HepG2 (cell line): ENCODE results near the gene RNU2-63P. TPM values are rescaled to one million over a fixed set of nuclear protein-coding genes. Genes with fewer than 3 reads are reported as not detected.

Experiments used
- CAMTA2 ChIP-seq: sonication (generic); formaldehyde crosslinking; IDR thresholded peaks from 2 replicates; pipeline ENCODE4 v1.4.0; 2020; ENCODE audit warnings: mild to moderate bottlenecking, missing genetic modification reagents, borderline replicate concordance
- FOXA1 ChIP-seq, 2 experiments: fragments of 450-650 bp in 1 of 2; sonication (generic) in 1 of 2; formaldehyde crosslinking in 1 of 2; IDR thresholded peaks; 2 replicates each; pipeline versions ENCODE4 v1.4.0 to v1.6.1; 2016 to 2020; ENCODE audit warnings: missing genetic modification reagents in 1 of 2
- GFI1 ChIP-seq: sonication (generic); formaldehyde crosslinking; IDR thresholded peaks from 2 replicates; pipeline ENCODE4 v1.5.0; 2020; ENCODE audit warnings: missing genetic modification reagents, mild to moderate bottlenecking, borderline replicate concordance
- HMGXB3 ChIP-seq: sonication (generic); formaldehyde crosslinking; IDR thresholded peaks from 2 replicates; pipeline ENCODE4 v1.4.0; 2020; ENCODE audit warnings: missing genetic modification reagents, borderline replicate concordance
- KMT2A ChIP-seq: sonication (generic); formaldehyde crosslinking; IDR thresholded peaks from 2 replicates; pipeline ENCODE4 v1.4.0; 2020; ENCODE audit warnings: missing genetic modification reagents
- MIXL1 ChIP-seq: IDR thresholded peaks from 2 replicates; pipeline ENCODE4 v1.6.1; 2016
- NCOA1 ChIP-seq: sonication (generic); formaldehyde crosslinking; IDR thresholded peaks from 2 replicates; pipeline ENCODE4 v1.9.0; 2021; ENCODE audit warnings: missing genetic modification reagents
- NR2F6 ChIP-seq, 2 experiments: IDR thresholded peaks; 2 replicates each; pipeline ENCODE4 v1.6.1; 2016; ENCODE audit warnings: antibody characterized with exemption in 1 of 2, mild to moderate bottlenecking in 1 of 2
- SAFB2 ChIP-seq: sonication (generic); formaldehyde crosslinking; IDR thresholded peaks from 2 replicates; pipeline ENCODE4 v1.5.1; 2020; ENCODE audit warnings: missing genetic modification reagents, low read depth, mild to moderate bottlenecking, borderline replicate concordance
- TBL1XR1 ChIP-seq: fragments of 150-350 bp; IDR thresholded peaks from 2 replicates; pipeline ENCODE4 v1.6.1; 2014; ENCODE audit warnings: borderline replicate concordance, low read length; ENCODE audit not compliant: partially characterized antibody
- TFDP1 ChIP-seq: IDR thresholded peaks from 2 replicates; pipeline ENCODE4 v1.6.1; 2016; ENCODE audit warnings: missing compliant biosample characterization, missing genetic modification reagents, borderline replicate concordance
- ZBTB7B ChIP-seq: sonication (generic); formaldehyde crosslinking; IDR thresholded peaks from 2 replicates; pipeline ENCODE4 v1.4.0; 2020; ENCODE audit warnings: missing genetic modification reagents
- ZKSCAN8 ChIP-seq: IDR thresholded peaks from 2 replicates; pipeline ENCODE4 v1.6.1; 2016; ENCODE audit warnings: borderline replicate concordance, missing genetic modification reagents, missing compliant biosample characterization
- ZNF24 ChIP-seq: fragments of 450-650 bp; IDR thresholded peaks from 2 replicates; pipeline ENCODE4 v1.6.1; 2017; ENCODE audit warnings: antibody characterized with exemption, mild to moderate bottlenecking
- ZNF552 ChIP-seq: sonication (generic); formaldehyde crosslinking; IDR thresholded peaks from 2 replicates; pipeline ENCODE4 v1.9.0; 2022; ENCODE audit warnings: missing genetic modification reagents, mild to moderate bottlenecking, borderline replicate concordance
- ZNF619 ChIP-seq: sonication (generic); formaldehyde crosslinking; IDR thresholded peaks from 2 replicates; pipeline ENCODE4 v1.4.0; 2020; ENCODE audit warnings: mild to moderate bottlenecking, missing genetic modification reagents
- ZNF629 ChIP-seq: sonication (generic); formaldehyde crosslinking; conservative IDR thresholded peaks from 2 replicates; pipeline ENCODE4 v1.5.0; 2020; ENCODE audit warnings: missing genetic modification reagents
- ZNF691 ChIP-seq: sonication (generic); formaldehyde crosslinking; IDR thresholded peaks from 2 replicates; pipeline ENCODE4 v1.4.0; 2020; ENCODE audit warnings: missing genetic modification reagents, low read depth, mild to moderate bottlenecking, borderline replicate concordance
- ZNF703 ChIP-seq: sonication (generic); formaldehyde crosslinking; IDR thresholded peaks from 2 replicates; pipeline ENCODE4 v1.5.1; 2020; ENCODE audit warnings: missing genetic modification reagents, mild to moderate bottlenecking, moderate library complexity, borderline replicate concordance
- ZNF816 ChIP-seq: sonication (generic); formaldehyde crosslinking; IDR thresholded peaks from 2 replicates; pipeline ENCODE4 v1.8.0; 2022; ENCODE audit warnings: missing genetic modification reagents, mild to moderate bottlenecking, borderline replicate concordance
- ZSCAN9 ChIP-seq: IDR thresholded peaks from 2 replicates; pipeline ENCODE4 v1.6.1; 2016; ENCODE audit warnings: borderline replicate concordance
- polyA plus RNA-seq, 8 experiments: library from polyadenylated mRNA; depleted of rRNA in 3 of 8; stranded (reverse) in 7 of 8; unstranded in 1 of 8; fragments of >200 nt; fragmentation: Illumina TruSeq in 4 of 8; extraction: Trizol in 4 of 8; gene quantifications; 2 replicates each; pipeline versions ENCODE4 v1.2.1 to v1.2.3, GENCODE V29; 2011 to 2016; ENCODE audit warnings: low read depth in 4 of 8, missing spikeins in 1 of 8, mixed read lengths in 1 of 8; ENCODE audit not compliant: insufficient read depth in 1 of 8
- total RNA-seq, 5 experiments: library from RNA; depleted of rRNA; stranded (reverse); fragments of >200 nt; fragmentation: Illumina TruSeq; extraction: Trizol; gene quantifications; 2 replicates each; pipeline ENCODE4 v1.2.3, GENCODE V29; 2016; ENCODE audit warnings: low read depth in 1 of 5
- TF ChIP-seq, protein P1 (sequence below): sonication (generic); formaldehyde crosslinking; IDR thresholded peaks from 2 replicates; pipeline ENCODE4 v1.4.0; 2020; ENCODE audit warnings: mild to moderate bottlenecking, missing genetic modification reagents

RNU2-63P gene
- total and polyA plus RNA-seq, 2 of the 13 experiments (the other 11 are each of a cell fraction or from before 2014, with no cell fraction given): 6.8 TPM; not detected in 1

DNA sequence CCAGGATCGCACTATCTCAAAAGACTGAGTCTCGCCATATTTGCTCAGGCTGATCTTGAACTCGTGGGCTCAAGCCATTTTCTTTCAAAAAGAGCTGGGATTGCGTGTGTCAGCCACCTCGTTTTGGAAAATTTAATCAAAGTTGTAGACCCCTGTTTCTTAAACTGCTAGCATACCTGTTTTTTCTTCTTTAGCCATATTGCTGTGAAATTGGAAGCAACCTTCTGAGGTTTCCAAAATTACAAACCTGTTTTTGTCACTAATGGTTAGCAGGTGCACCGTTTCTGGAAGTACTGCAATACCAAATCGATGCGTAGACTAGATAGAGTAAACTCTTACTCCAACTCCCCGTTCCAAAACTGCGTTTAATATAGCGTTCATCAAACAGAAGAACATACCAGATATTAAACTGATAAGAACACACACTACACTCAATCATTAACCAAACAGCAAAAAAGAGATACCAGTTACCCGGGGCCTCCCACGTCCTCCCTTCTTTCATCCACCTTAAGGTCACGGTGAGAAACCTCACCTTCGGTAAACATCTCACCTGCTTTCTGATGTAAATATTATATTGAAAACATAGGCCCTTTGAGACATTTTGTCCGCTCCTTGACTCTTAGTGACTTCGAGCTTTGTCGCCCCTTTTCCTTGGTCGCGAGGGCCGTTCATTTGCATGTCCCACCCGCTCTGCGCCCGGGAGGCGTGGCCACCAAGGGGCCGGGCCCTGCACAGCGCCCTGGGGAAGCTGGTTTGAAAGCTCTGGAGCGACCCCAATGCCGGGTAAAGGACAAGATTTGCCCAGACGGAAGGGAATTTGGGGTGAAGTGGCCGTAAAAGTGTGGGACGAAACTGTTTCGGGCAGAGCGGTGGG lies at the start of gene RNU2-63P (continued):
- TF ChIP-seq ZNF691 (CRISPR knock-in tag) (0 out of 2 replicates have a peak, but pooled peaks have one; percentile 63), ZNF552 (CRISPR knock-in tag) (peak; percentile 12; the same call in 1 of the 2 replicates), ZBTB7B (CRISPR knock-in tag) (peak; percentile 68), HMGXB3 (peak; percentile 89; the same call in 1 of the 2 replicates), CAMTA2 (CRISPR knock-in tag) (0 out of 2 replicates have a peak, but pooled peaks have one; percentile 42), NCOA1 (CRISPR knock-in tag) (peak; percentile 63; the same call in 1 of the 2 replicates), NR2F6 (IDR thresholded peaks at IDR 0.05) (peak; percentile 54; the same call in 1 of the 2 replicates), NR2F6 (CRISPR knock-in tag; IDR thresholded peaks at IDR 0.05) (no peak; the same call in 1 of the 2 replicates), SAFB2 (CRISPR knock-in tag) (no peak), TBL1XR1 (peak; percentile 44), ZNF816 (CRISPR knock-in tag) (peak; percentile 82; the same call in 1 of the 2 replicates), ZNF703 (CRISPR knock-in tag) (peak; percentile 46; the same call in 1 of the 2 replicates), KMT2A (peak; percentile 54), MIXL1 (CRISPR knock-in tag) (peak; percentile 87), ZNF629 (CRISPR knock-in tag) (peak; percentile 18; the same call in 1 of the 2 replicates), FOXA1 (IDR thresholded peaks at IDR 0.05) (no peak), FOXA1 (CRISPR knock-in tag; IDR thresholded peaks at IDR 0.05) (peak; percentile 45; the same call in 1 of the 2 replicates), ZNF24 (peak; percentile 39; the same call in 1 of the 2 replicates), ZNF619 (CRISPR knock-in tag) (peak; percentile 63; the same call in 1 of the 2 replicates), GFI1 (no peak; the same call in 1 of the 2 replicates), ZKSCAN8 (peak; percentile 57; the same call in 1 of the 2 replicates), ZSCAN9 (CRISPR knock-in tag) (peak; percentile 79), TFDP1 (peak; percentile 44; the same call in 1 of the 2 replicates)
- TF ChIP-seq, protein P1, sequence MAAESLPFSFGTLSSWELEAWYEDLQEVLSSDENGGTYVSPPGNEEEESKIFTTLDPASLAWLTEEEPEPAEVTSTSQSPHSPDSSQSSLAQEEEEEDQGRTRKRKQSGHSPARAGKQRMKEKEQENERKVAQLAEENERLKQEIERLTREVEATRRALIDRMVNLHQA: peak; percentile 90; the same call in 1 of the 2 replicates
